GM23338 (cell line): Measurements from ENCODE around the gene BRICD5. TPM values are rescaled to one million over a fixed set of nuclear protein-coding genes. Genes with fewer than 3 reads are reported as not detected.

Experiments
- ATAC-seq: fragments of 200-7000 bp; cut with Tn5 transposase; 3 replicates; pipeline ENCODE4 v1.9.1; 2020
- DNase-seq: peaks from one replicate; pipeline ENCODE4 v3.0.0-alpha.2; 2015; ENCODE audit warnings: low spot score
- H2AFZ ChIP-seq: fragments of 200-600 bp; sonication (generic); 2 replicates; pipeline ENCODE4 v1.8.0; 2016; ENCODE audit warnings: antibody characterized with exemption, mild to moderate bottlenecking, moderate library complexity
- H3F3A ChIP-seq: fragments of 200-600 bp; sonication (generic); replicated peaks from 2 replicates; pipeline ENCODE4 v1.8.0; 2017; ENCODE audit warnings: antibody characterized with exemption, mixed run types, low read depth
- H3K27ac ChIP-seq: fragments of 200-600 bp; sonication (generic); 2 replicates; pipeline ENCODE4 v1.6.1; 2016; ENCODE audit warnings: low read depth
- H3K27me3 ChIP-seq: fragments of 200-600 bp; sonication (generic); 2 replicates; pipeline ENCODE4 v1.8.0; 2016; ENCODE audit warnings: mild to moderate bottlenecking, mixed run types, moderate library complexity; ENCODE audit not compliant: insufficient read depth
- H3K36me3 ChIP-seq: fragments of 200-600 bp; sonication (generic); 2 replicates; pipeline ENCODE4 v1.8.0; 2016; ENCODE audit warnings: mild to moderate bottlenecking; ENCODE audit not compliant: insufficient read depth
- H3K4me1 ChIP-seq: fragments of 200-600 bp; sonication (generic); 2 replicates; pipeline ENCODE4 v1.8.0; 2016; ENCODE audit warnings: mild to moderate bottlenecking, moderate library complexity; ENCODE audit not compliant: insufficient read depth
- H3K4me2 ChIP-seq: fragments of 200-600 bp; sonication (generic); 2 replicates; pipeline ENCODE4 v1.7.1; 2017; ENCODE audit warnings: mixed run types
- H3K4me3 ChIP-seq: fragments of 200-600 bp; sonication (generic); 2 replicates; pipeline ENCODE4 v1.6.1; 2016; ENCODE audit warnings: mixed run types
- H3K79me2 ChIP-seq: fragments of 200-600 bp; sonication (generic); replicated peaks from 2 replicates; pipeline ENCODE4 v1.8.0; 2017; ENCODE audit warnings: mild to moderate bottlenecking; ENCODE audit not compliant: insufficient read depth
- H3K9me2 ChIP-seq: fragments of 200-600 bp; sonication (generic); 2 replicates; pipeline ENCODE4 v1.8.0; 2017; ENCODE audit not compliant: insufficient read depth
- H4K20me1 ChIP-seq: fragments of 200-600 bp; sonication (generic); replicated peaks from 2 replicates; pipeline ENCODE4 v1.8.0; 2017; ENCODE audit warnings: mild to moderate bottlenecking; ENCODE audit not compliant: insufficient read depth
- H3K27ac Mint-ChIP-seq: 2 replicates; pipeline ENCODE4 v1.8.0; 2020; ENCODE audit warnings: inconsistent platforms, mild to moderate bottlenecking, moderate library complexity, mixed read lengths
- H3K27me3 Mint-ChIP-seq: 3 replicates; pipeline ENCODE4 v1.8.0; 2022; ENCODE audit warnings: low read depth, mild to moderate bottlenecking, moderate library complexity, mixed read lengths, inconsistent platforms; ENCODE audit not compliant: insufficient read depth, poor library complexity
- H3K36me3 Mint-ChIP-seq: 3 replicates; pipeline ENCODE4 v1.8.0; 2021; ENCODE audit warnings: low read depth, mild to moderate bottlenecking, inconsistent platforms, moderate library complexity, mixed read lengths
- H3K4me1 Mint-ChIP-seq: 3 replicates; pipeline ENCODE4 v1.8.0; 2020; ENCODE audit warnings: mild to moderate bottlenecking, inconsistent platforms, mixed read lengths
- H3K4me3 Mint-ChIP-seq: 3 replicates; pipeline ENCODE4 v1.8.0; 2021; ENCODE audit warnings: moderate library complexity, mild to moderate bottlenecking, inconsistent platforms, mixed read lengths
- H3K9me3 Mint-ChIP-seq: 3 replicates; pipeline ENCODE4 v1.8.0; 2020; ENCODE audit warnings: moderate library complexity, mild to moderate bottlenecking, inconsistent platforms, mixed read lengths
- CREB1 ChIP-seq: fragments of 250-450 bp; sonication (Bioruptor Pico); IDR thresholded peaks from 2 replicates; pipeline ENCODE4 v1.5.0; 2020; ENCODE audit warnings: low read depth, mild to moderate bottlenecking, moderate library complexity
- EZH2 ChIP-seq: fragments of 200-600 bp; sonication (generic); IDR thresholded peaks from one replicate; pipeline ENCODE4 v1.8.0; 2017; ENCODE audit warnings: antibody characterized with exemption, mild to moderate bottlenecking, low read depth; ENCODE audit not compliant: unreplicated experiment
- EZH2phosphoT487 ChIP-seq: fragments of 200-600 bp; sonication (generic); IDR thresholded peaks from one replicate; pipeline ENCODE4 v1.8.1; 2018; ENCODE audit warnings: antibody characterized with exemption; ENCODE audit not compliant: unreplicated experiment
- JUNB ChIP-seq: IDR thresholded peaks from one replicate; pipeline ENCODE4 v1.6.1; 2016; ENCODE audit warnings: antibody characterized with exemption; ENCODE audit not compliant: unreplicated experiment
- NANOG ChIP-seq: IDR thresholded peaks from 2 replicates; pipeline ENCODE4 v1.6.1; 2016; ENCODE audit warnings: antibody characterized with exemption, borderline replicate concordance
- POLR2AphosphoS5 ChIP-seq: IDR thresholded peaks from 2 replicates; pipeline ENCODE4 v1.6.1; 2016; ENCODE audit warnings: antibody characterized with exemption, low read depth
- STAT1 ChIP-seq: IDR thresholded peaks from one replicate; pipeline ENCODE4 v1.6.1; 2016; ENCODE audit warnings: antibody characterized with exemption; ENCODE audit not compliant: unreplicated experiment
- ZNF114 ChIP-seq: fragments of 250-450 bp; sonication (Bioruptor Pico); IDR thresholded peaks from 2 replicates; pipeline ENCODE4 v1.5.0; 2020; ENCODE audit warnings: mild to moderate bottlenecking, moderate library complexity
- ZNF331 ChIP-seq: fragments of 250-450 bp; sonication (Bioruptor Pico); IDR thresholded peaks from 2 replicates; pipeline ENCODE4 v1.5.0; 2020; ENCODE audit warnings: low read depth, mild to moderate bottlenecking, moderate library complexity
- polyA plus RNA-seq: library from polyadenylated mRNA; unstranded; fragments of >200 nt; fragmentation: Nextera tagmentation; extraction: Ambion mirVana; gene quantifications from 2 replicates; pipeline ENCODE4 v1.2.1, GENCODE V29; 2016
- total RNA-seq: library from RNA; depleted of rRNA; stranded (reverse); fragments of >200 nt; shearing (Covaris generic); gene quantifications from 2 replicates; pipeline ENCODE4 v1.2.3, GENCODE V29; 2014
- TF ChIP-seq, protein P1 (sequence below): fragments of 250-450 bp; sonication (Bioruptor Pico); IDR thresholded peaks from 2 replicates; pipeline ENCODE4 v1.5.0; 2020; ENCODE audit warnings: mild to moderate bottlenecking, moderate library complexity
- TF ChIP-seq, protein P2 (sequence below), 2 experiments: fragments of 200-600 bp in 1 of 2; sonication (generic) in 1 of 2; conservative IDR thresholded peaks; 2 replicates each; pipeline versions ENCODE4 v1.5.1 to v1.6.1; 2016 to 2017; ENCODE audit warnings: antibody characterized with exemption in 2 of 2, low read depth in 2 of 2, mild to moderate bottlenecking in 2 of 2, moderate library complexity in 1 of 2
- TF ChIP-seq, protein P3 (sequence below): IDR thresholded peaks from 2 replicates; pipeline ENCODE4 v1.6.1; 2016; ENCODE audit warnings: antibody characterized with exemption
- TF ChIP-seq, protein P4 (sequence below): IDR thresholded peaks from one replicate; pipeline ENCODE4 v1.6.1; 2018; ENCODE audit warnings: antibody characterized with exemption; ENCODE audit not compliant: unreplicated experiment

Gene BRICD5
- total and polyA plus RNA-seq, 2 experiments from 2014 or later: 5.3 to 6.3 TPM

DNA sequence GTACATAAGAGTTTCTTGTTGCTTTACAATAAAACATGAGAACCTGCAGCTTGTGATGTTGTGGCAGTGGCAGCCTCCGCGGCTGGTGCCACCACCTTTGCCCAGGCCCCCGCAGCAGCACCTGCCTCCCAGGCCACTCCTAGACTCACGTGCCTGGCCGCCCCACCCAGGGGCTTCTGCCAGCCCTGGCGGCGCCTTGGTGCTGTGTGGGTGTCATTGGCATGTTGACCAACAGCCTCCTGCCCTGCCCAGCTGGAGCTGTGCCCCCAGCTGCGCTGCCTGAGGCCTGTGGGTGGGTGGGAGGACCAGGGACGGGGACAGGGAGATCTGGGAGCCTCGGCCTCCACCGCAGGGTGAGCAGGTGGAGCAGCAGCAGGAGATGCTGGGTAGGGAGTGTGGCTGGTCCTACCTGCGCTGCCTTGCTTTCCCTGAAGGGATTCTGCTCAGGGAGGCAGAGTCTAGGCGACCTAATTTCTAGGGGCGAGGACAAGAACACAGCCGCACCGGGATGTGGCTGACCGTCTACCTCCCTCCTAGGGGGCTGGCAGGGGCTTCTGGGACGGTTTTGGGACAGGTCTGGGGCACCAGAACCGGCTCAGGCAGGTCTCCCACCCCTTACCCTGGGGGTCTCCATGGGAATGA lies 25.2 kb upstream of the BRICD5 start:
- H3K9me2 ChIP-seq: no peaks in the 10 kb centered on the region
- H4K20me1 ChIP-seq: no peaks in the 10 kb centered on the region; the same call in 1 of the 2 replicates
- H3K79me2 ChIP-seq: no peaks in the 10 kb centered on the region
- H3K27ac Mint-ChIP-seq: no peak overlapping the region
- H3K36me3 ChIP-seq: 0 out of 2 replicates have a peak, but pooled peaks cover 5% of the 10 kb centered on the region
- peaks cover 2% of the 10 kb centered on the region; the same call in 1 of the 2 replicates for H3F3A ChIP-seq
- no peaks in the 10 kb centered on the region for H3K9me3 Mint-ChIP-seq
- H3K4me2 ChIP-seq: peak overlapping the region; percentile 92
- 0 out of 3 replicates have a peak, but pooled peaks cover 8% of the 10 kb centered on the region for H3K36me3 Mint-ChIP-seq
- ATAC-seq (no peak), DNase-seq (no peak)
- no peaks in the 10 kb centered on the region for H3K4me1 Mint-ChIP-seq
- peaks cover 25% of the 10 kb centered on the region for H3K27me3 Mint-ChIP-seq
- no peaks in the 10 kb centered on the region for H3K4me1 ChIP-seq
- H3K27me3 ChIP-seq: peaks cover 18% of the 10 kb centered on the region
- H3K4me3 Mint-ChIP-seq: peak overlapping the region; percentile 53; the same call in 2 of the 3 replicates
- no peak overlapping the region for H2AFZ ChIP-seq
- H3K4me3 ChIP-seq: peak overlapping the region; percentile 65
- no peak overlapping the region for H3K27ac ChIP-seq
- TF ChIP-seq, protein P1, sequence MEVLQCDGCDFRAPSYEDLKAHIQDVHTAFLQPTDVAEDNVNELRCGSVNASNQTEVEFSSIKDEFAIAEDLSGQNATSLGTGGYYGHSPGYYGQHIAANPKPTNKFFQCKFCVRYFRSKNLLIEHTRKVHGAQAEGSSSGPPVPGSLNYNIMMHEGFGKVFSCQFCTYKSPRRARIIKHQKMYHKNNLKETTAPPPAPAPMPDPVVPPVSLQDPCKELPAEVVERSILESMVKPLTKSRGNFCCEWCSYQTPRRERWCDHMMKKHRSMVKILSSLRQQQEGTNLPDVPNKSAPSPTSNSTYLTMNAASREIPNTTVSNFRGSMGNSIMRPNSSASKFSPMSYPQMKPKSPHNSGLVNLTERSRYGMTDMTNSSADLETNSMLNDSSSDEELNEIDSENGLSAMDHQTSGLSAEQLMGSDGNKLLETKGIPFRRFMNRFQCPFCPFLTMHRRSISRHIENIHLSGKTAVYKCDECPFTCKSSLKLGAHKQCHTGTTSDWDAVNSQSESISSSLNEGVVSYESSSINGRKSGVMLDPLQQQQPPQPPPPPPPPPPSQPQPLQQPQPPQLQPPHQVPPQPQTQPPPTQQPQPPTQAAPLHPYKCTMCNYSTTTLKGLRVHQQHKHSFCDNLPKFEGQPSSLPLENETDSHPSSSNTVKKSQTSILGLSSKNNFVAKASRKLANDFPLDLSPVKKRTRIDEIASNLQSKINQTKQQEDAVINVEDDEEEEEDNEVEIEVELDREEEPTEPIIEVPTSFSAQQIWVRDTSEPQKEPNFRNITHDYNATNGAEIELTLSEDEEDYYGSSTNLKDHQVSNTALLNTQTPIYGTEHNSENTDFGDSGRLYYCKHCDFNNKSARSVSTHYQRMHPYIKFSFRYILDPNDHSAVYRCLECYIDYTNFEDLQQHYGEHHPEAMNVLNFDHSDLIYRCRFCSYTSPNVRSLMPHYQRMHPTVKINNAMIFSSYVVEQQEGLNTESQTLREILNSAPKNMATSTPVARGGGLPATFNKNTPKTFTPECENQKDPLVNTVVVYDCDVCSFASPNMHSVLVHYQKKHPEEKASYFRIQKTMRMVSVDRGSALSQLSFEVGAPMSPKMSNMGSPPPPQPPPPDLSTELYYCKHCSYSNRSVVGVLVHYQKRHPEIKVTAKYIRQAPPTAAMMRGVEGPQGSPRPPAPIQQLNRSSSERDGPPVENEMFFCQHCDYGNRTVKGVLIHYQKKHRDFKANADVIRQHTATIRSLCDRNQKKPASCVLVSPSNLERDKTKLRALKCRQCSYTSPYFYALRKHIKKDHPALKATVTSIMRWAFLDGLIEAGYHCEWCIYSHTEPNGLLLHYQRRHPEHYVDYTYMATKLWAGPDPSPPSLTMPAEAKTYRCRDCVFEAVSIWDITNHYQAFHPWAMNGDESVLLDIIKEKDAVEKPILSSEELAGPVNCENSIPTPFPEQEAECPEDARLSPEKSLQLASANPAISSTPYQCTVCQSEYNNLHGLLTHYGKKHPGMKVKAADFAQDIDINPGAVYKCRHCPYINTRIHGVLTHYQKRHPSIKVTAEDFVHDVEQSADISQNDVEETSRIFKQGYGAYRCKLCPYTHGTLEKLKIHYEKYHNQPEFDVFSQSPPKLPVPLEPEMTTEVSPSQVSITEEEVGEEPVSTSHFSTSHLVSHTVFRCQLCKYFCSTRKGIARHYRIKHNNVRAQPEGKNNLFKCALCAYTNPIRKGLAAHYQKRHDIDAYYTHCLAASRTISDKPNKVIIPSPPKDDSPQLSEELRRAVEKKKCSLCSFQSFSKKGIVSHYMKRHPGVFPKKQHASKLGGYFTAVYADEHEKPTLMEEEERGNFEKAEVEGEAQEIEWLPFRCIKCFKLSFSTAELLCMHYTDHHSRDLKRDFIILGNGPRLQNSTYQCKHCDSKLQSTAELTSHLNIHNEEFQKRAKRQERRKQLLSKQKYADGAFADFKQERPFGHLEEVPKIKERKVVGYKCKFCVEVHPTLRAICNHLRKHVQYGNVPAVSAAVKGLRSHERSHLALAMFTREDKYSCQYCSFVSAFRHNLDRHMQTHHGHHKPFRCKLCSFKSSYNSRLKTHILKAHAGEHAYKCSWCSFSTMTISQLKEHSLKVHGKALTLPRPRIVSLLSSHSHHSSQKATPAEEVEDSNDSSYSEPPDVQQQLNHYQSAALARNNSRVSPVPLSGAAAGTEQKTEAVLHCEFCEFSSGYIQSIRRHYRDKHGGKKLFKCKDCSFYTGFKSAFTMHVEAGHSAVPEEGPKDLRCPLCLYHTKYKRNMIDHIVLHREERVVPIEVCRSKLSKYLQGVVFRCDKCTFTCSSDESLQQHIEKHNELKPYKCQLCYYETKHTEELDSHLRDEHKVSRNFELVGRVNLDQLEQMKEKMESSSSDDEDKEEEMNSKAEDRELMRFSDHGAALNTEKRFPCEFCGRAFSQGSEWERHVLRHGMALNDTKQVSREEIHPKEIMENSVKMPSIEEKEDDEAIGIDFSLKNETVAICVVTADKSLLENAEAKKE (CRISPR knock-in tag): no peak
- TF ChIP-seq, protein P2, sequence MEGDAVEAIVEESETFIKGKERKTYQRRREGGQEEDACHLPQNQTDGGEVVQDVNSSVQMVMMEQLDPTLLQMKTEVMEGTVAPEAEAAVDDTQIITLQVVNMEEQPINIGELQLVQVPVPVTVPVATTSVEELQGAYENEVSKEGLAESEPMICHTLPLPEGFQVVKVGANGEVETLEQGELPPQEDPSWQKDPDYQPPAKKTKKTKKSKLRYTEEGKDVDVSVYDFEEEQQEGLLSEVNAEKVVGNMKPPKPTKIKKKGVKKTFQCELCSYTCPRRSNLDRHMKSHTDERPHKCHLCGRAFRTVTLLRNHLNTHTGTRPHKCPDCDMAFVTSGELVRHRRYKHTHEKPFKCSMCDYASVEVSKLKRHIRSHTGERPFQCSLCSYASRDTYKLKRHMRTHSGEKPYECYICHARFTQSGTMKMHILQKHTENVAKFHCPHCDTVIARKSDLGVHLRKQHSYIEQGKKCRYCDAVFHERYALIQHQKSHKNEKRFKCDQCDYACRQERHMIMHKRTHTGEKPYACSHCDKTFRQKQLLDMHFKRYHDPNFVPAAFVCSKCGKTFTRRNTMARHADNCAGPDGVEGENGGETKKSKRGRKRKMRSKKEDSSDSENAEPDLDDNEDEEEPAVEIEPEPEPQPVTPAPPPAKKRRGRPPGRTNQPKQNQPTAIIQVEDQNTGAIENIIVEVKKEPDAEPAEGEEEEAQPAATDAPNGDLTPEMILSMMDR (conservative IDR thresholded peaks at IDR 0.05; ENCODE audit: low read depth in 2 of 2): no peak
- no peak for TF ChIP-seq EZH2phosphoT487
- no peak for TF ChIP-seq EZH2
- no peak for TF ChIP-seq STAT1
- TF ChIP-seq CREB1 (CRISPR knock-in tag): no peak
- TF ChIP-seq NANOG: no peak
- no peak for TF ChIP-seq POLR2AphosphoS5
- TF ChIP-seq, protein P3, sequence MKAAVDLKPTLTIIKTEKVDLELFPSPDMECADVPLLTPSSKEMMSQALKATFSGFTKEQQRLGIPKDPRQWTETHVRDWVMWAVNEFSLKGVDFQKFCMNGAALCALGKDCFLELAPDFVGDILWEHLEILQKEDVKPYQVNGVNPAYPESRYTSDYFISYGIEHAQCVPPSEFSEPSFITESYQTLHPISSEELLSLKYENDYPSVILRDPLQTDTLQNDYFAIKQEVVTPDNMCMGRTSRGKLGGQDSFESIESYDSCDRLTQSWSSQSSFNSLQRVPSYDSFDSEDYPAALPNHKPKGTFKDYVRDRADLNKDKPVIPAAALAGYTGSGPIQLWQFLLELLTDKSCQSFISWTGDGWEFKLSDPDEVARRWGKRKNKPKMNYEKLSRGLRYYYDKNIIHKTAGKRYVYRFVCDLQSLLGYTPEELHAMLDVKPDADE: no peak
- TF ChIP-seq ZNF331 (CRISPR knock-in tag): no peak
- TF ChIP-seq JUNB: no peak
- TF ChIP-seq, protein P4, sequence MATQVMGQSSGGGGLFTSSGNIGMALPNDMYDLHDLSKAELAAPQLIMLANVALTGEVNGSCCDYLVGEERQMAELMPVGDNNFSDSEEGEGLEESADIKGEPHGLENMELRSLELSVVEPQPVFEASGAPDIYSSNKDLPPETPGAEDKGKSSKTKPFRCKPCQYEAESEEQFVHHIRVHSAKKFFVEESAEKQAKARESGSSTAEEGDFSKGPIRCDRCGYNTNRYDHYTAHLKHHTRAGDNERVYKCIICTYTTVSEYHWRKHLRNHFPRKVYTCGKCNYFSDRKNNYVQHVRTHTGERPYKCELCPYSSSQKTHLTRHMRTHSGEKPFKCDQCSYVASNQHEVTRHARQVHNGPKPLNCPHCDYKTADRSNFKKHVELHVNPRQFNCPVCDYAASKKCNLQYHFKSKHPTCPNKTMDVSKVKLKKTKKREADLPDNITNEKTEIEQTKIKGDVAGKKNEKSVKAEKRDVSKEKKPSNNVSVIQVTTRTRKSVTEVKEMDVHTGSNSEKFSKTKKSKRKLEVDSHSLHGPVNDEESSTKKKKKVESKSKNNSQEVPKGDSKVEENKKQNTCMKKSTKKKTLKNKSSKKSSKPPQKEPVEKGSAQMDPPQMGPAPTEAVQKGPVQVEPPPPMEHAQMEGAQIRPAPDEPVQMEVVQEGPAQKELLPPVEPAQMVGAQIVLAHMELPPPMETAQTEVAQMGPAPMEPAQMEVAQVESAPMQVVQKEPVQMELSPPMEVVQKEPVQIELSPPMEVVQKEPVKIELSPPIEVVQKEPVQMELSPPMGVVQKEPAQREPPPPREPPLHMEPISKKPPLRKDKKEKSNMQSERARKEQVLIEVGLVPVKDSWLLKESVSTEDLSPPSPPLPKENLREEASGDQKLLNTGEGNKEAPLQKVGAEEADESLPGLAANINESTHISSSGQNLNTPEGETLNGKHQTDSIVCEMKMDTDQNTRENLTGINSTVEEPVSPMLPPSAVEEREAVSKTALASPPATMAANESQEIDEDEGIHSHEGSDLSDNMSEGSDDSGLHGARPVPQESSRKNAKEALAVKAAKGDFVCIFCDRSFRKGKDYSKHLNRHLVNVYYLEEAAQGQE: no peak
- TF ChIP-seq ZNF114 (CRISPR knock-in tag): no peak
